ENCODE data around the gene SMIM24. TPM values are rescaled to one million over a fixed set of nuclear protein-coding genes. Genes with fewer than 3 reads are reported as not detected.
"Not testable (repeated sequence)": the region's sequence is repeated elsewhere in the genome, so short reads cannot be mapped to it uniquely, and the experiment has no call there.

SMIM24 gene
- total and polyA plus RNA-seq, 7 experiments from 2014 or later = 0.82 to 1.8 TPM; not detected in 5

GRCh38 chr19:3509566-3509989 is 29.3 kb upstream of the SMIM24 start:
- Histone ChIP-seq H3K27ac (ENCODE audit: low read depth, low read length) (no peak overlapping the region), H3K4me1 (ENCODE audit: control insufficient read depth in 2 of 2, insufficient read depth in 2 of 2, low read length in 2 of 2) (peaks cover 11 to 18% of the 10 kb centered on the region in 2 donors), H3K4me3 (ENCODE audit: low read length) (no peak overlapping the region), H3K36me3 (ENCODE audit: control insufficient read depth in 2 of 3, insufficient read depth in 3 of 3, low read length in 3 of 3) (peaks cover 0 to 39% (median 0%) of the 10 kb centered on the region in 3 experiments), H3K9me3 (ENCODE audit: control insufficient read depth in 2 of 3, low read length in 3 of 3) (no peaks in the 10 kb centered on the region), H3K27me3 (ENCODE audit: control insufficient read depth in 2 of 2, insufficient read depth in 2 of 2, low read length in 2 of 2) (no peaks in the 10 kb centered on the region)
- Mint-ChIP-seq H3K9me3 (no peaks in the 10 kb centered on the region), H3K4me1 (peaks cover 32 to 81% (median 51%) of the 10 kb centered on the region in 7 donors), H3K4me3 (peak overlapping the region; percentile 49 to 96 (median 74)), H3K36me3 (peaks cover 0 to 14% (median 4%) of the 10 kb centered on the region in 5 donors), H3K27ac (peak overlapping the region in 8 of 9 donors; percentile 4 to 92 (median 57)), H3K27me3 (peaks cover 0 to 3% (median 0%) of the 10 kb centered on the region in 5 donors)
- intact Hi-C loops (cut with micrococcal nuclease) = loop anchor here (5.0 to 10.0 kb wide), 3 partner anchors 253 to 725 kb away; partner anchors contain the start of genes APBA3 (in 1 of the 2), EEF2 (in 1 of the 2), MRPL54 (in 1 of the 2) and SGTA (in 1 of the 2)
- ChIA-PET CTCF (interaction anchor here (0.6 kb wide), 1 partner anchor 406 kb away, joined by 3 read pairs; no protein-coding TSS in a partner anchor), POLR2A (no interaction called here)
- no peak for DNase-seq
- no peak for ATAC-seq

GRCh38 chr19:3508771-3509535 is 28.6 kb upstream of the SMIM24 start:
- ATAC-seq = no peak
- Mint-ChIP-seq H3K27me3 (peaks cover 0 to 3% (median 0%) of the 10 kb centered on the region in 5 donors), H3K27ac (peak overlapping the region in 7 of 9 donors; percentile 4 to 92 (median 58)), H3K9me3 (no peaks in the 10 kb centered on the region), H3K4me1 (peaks cover 33 to 76% (median 47%) of the 10 kb centered on the region in 7 donors), H3K36me3 (peaks cover 0 to 14% (median 4%) of the 10 kb centered on the region in 5 donors), H3K4me3 (peak overlapping the region; percentile 49 to 96 (median 74))
- H3K36me3 ChIP-seq (ENCODE audit: control insufficient read depth in 2 of 3, insufficient read depth in 3 of 3, low read length in 3 of 3) = peaks cover 0 to 39% (median 0%) of the 10 kb centered on the region in 3 experiments
- ChIA-PET POLR2A (no interaction called here), CTCF (interaction anchor here (0.6 kb wide), 1 partner anchor 406 kb away, joined by 3 read pairs; no protein-coding TSS in a partner anchor)
- no peak overlapping the region for H3K27ac ChIP-seq (ENCODE audit: low read depth, low read length)
- no peak overlapping the region for H3K4me3 ChIP-seq (ENCODE audit: low read length)
- H3K4me1 ChIP-seq (ENCODE audit: control insufficient read depth in 2 of 2, insufficient read depth in 2 of 2, low read length in 2 of 2) = peaks cover 11 to 19% of the 10 kb centered on the region in 2 donors
- H3K9me3 ChIP-seq (ENCODE audit: control insufficient read depth in 2 of 3, low read length in 3 of 3) = no peaks in the 10 kb centered on the region
- H3K27me3 ChIP-seq (ENCODE audit: control insufficient read depth in 2 of 2, insufficient read depth in 2 of 2, low read length in 2 of 2) = no peaks in the 10 kb centered on the region
- intact Hi-C loops (cut with micrococcal nuclease) = loop anchor here (5.0 to 10.0 kb wide), 3 partner anchors 253 to 724 kb away; partner anchors contain the start of genes APBA3 (in 1 of the 2), EEF2 (in 1 of the 2), MRPL54 (in 1 of the 2) and SGTA (in 1 of the 2)
- DNase-seq = no peak

- H3K4me1 ChIP-seq (ENCODE audit: control insufficient read depth in 2 of 2, insufficient read depth in 2 of 2, low read length in 2 of 2) = peaks cover 11 to 19% of the 10 kb centered on the region in 2 donors
- POLR2A ChIA-PET; H3K9me3 ChIP-seq (ENCODE audit: control insufficient read depth in 2 of 3, low read length in 3 of 3); DNase-seq; H3K27ac ChIP-seq (ENCODE audit: low read depth, low read length); H3K9me3 Mint-ChIP-seq; H3K27me3 ChIP-seq (ENCODE audit: control insufficient read depth in 2 of 2, insufficient read depth in 2 of 2, low read length in 2 of 2); H3K27me3 Mint-ChIP-seq; ATAC-seq; CTCF ChIA-PET; H3K4me3 ChIP-seq (ENCODE audit: low read length): not testable (repeated sequence)
- Mint-ChIP-seq H3K36me3 (peaks cover 0 to 14% (median 4%) of the 10 kb centered on the region in 5 donors), H3K4me3 (peak overlapping the region; percentile 20 to 96 (median 78)), H3K4me1 (peaks cover 33 to 71% (median 43%) of the 10 kb centered on the region in 7 donors), H3K27ac (peak overlapping the region in 6 of 9 donors; percentile 22 to 82 (median 47))
- intact Hi-C loops (cut with micrococcal nuclease) = loop anchor here (5.0 to 10.0 kb wide), 3 partner anchors 254 to 723 kb away; partner anchors contain the start of genes APBA3 (in 1 of the 2), EEF2 (in 1 of the 2), MRPL54 (in 1 of the 2) and SGTA (in 1 of the 2)
- peaks cover 0 to 39% (median 0%) of the 10 kb centered on the region in 3 experiments for H3K36me3 ChIP-seq (ENCODE audit: control insufficient read depth in 2 of 3, insufficient read depth in 3 of 3, low read length in 3 of 3)
These were observed 27.9 kb upstream of the SMIM24 start for GRCh38 chr19:3508121-3508661.

DNA sequence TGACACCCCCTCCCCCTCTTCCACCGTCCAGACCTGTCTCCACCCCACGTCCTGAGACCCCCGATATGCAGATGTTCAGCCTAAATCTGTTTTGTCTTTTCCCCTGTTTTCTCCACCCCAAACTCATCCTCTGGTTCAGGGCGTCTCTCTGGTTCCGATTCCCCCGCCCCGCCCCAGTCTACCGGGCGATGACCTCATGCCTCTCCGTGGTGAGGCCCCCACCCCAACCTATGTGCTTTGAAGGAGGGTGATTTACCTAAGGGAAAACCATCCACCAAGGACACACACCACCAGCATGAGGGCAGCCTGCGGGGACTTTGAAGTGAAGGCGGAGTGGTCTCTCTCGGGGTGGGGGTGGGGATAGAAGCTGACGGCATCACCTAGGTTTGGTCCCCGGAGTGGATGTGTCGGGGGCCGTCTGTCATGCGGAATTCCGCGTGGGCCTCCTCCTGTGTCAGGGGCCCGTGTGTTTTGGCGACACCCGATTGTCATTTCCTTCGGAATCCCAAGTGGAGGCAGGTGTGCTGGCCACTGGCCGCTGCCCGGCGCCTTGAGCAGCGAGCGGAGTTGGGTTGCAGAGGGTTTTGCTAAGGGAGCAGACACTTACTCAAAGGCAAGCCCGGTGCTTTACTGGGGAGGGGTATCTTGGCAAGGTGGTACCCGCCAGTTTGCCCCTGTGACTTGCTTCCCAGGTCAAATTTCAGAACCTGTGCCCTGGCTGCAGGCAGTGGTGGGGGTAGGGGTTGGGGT is 27.2 kb upstream of the SMIM24 start:
- Mint-ChIP-seq H3K4me1 (peaks cover 33 to 69% (median 41%) of the 10 kb centered on the region in 7 donors), H3K9me3 (no peaks in the 10 kb centered on the region), H3K27ac (peak overlapping the region; percentile 57 to 93 (median 82)), H3K27me3 (peaks cover 0 to 3% (median 0%) of the 10 kb centered on the region in 5 donors), H3K36me3 (peaks cover 0 to 14% (median 4%) of the 10 kb centered on the region in 5 donors), H3K4me3 (peak overlapping the region; percentile 83 to 98 (median 90))
- POLR2A ChIA-PET = interaction anchor here (1.3 to 1.8 kb wide), 3 partner anchors 49 to 66 kb away, joined by 3 to 7 read pairs (median 4); partner anchors contain the start of gene MFSD12
- intact Hi-C loops (cut with micrococcal nuclease) = loop anchor here (2.0 to 10.0 kb wide), 4 partner anchors 255 to 893 kb away; partner anchors contain the start of genes APBA3 (in 1 of the 2), EEF2 (in 1 of the 2), MRPL54 (in 1 of the 2) and SGTA (in 1 of the 2)
- no peak for ATAC-seq
- Histone ChIP-seq H3K4me3 (ENCODE audit: low read length) (peak overlapping the region; percentile 71), H3K9me3 (ENCODE audit: control insufficient read depth in 2 of 3, low read length in 3 of 3) (no peaks in the 10 kb centered on the region), H3K27me3 (ENCODE audit: control insufficient read depth in 2 of 2, insufficient read depth in 2 of 2, low read length in 2 of 2) (no peaks in the 10 kb centered on the region), H3K4me1 (ENCODE audit: control insufficient read depth in 2 of 2, insufficient read depth in 2 of 2, low read length in 2 of 2) (peaks cover 11 to 19% of the 10 kb centered on the region in 2 donors), H3K36me3 (ENCODE audit: control insufficient read depth in 2 of 3, insufficient read depth in 3 of 3, low read length in 3 of 3) (peaks cover 0 to 39% (median 0%) of the 10 kb centered on the region in 3 experiments), H3K27ac (ENCODE audit: low read depth, low read length) (peak overlapping the region; percentile 95)
- peak in 2 of 9 donors; percentile 43 to 62 for DNase-seq
- CTCF ChIA-PET = no interaction called here

- H3K4me1 ChIP-seq (ENCODE audit: control insufficient read depth in 2 of 2, insufficient read depth in 2 of 2, low read length in 2 of 2) = peaks cover 11 to 19% of the 10 kb centered on the region in 2 donors
- POLR2A ChIA-PET = interaction anchor here (0.6 to 1.8 kb wide), 7 partner anchors 9 to 101 kb away, joined by 3 to 7 read pairs (median 3); partner anchors contain the start of gene MFSD12
- H3K36me3 ChIP-seq (ENCODE audit: control insufficient read depth in 2 of 3, insufficient read depth in 3 of 3, low read length in 3 of 3) = peaks cover 0 to 39% (median 0%) of the 10 kb centered on the region in 3 experiments
- CTCF ChIA-PET = no interaction called here
- Mint-ChIP-seq H3K36me3 (peaks cover 0 to 14% (median 4%) of the 10 kb centered on the region in 5 donors), H3K27ac (peak overlapping the region; percentile 57 to 97 (median 88)), H3K4me3 (peak overlapping the region; percentile 83 to 98 (median 90)), H3K9me3 (no peaks in the 10 kb centered on the region), H3K27me3 (peaks cover 0 to 3% (median 0%) of the 10 kb centered on the region in 5 donors), H3K4me1 (peaks cover 32 to 60% (median 40%) of the 10 kb centered on the region in 7 donors)
- no peaks in the 10 kb centered on the region for H3K27me3 ChIP-seq (ENCODE audit: control insufficient read depth in 2 of 2, insufficient read depth in 2 of 2, low read length in 2 of 2)
- intact Hi-C loops (cut with micrococcal nuclease) = loop anchor here (1.0 to 10.0 kb wide), 13 partner anchors 51 to 894 kb away; partner anchors contain the start of genes MFSD12 (in 2 of the 2), MRPL54 (in 2 of the 2), APBA3 (in 1 of the 2) and EEF2 (in 1 of the 2)
- peak overlapping the region; percentile 95 for H3K27ac ChIP-seq (ENCODE audit: low read depth, low read length)
- no peak for ATAC-seq
- no peaks in the 10 kb centered on the region for H3K9me3 ChIP-seq (ENCODE audit: control insufficient read depth in 2 of 3, low read length in 3 of 3)
- peak overlapping the region; percentile 71 for H3K4me3 ChIP-seq (ENCODE audit: low read length)
- peak in 3 of 9 donors; percentile 19 to 54 (median 50) for DNase-seq
These were observed 26.3 kb upstream of the SMIM24 start for GRCh38 chr19:3506384-3507340.

Measured in naive thymus-derived CD4-positive, alpha-beta T cell (primary cell).